ENCODE measurements around the gene DAGLB. TPM values are rescaled to one million over a fixed set of nuclear protein-coding genes. Genes with fewer than 3 reads are reported as not detected.
"Not testable (repeated sequence)": the region's sequence is repeated elsewhere in the genome, so short reads cannot be mapped to it uniquely, and the experiment has no call there.

Gene DAGLB
- polyA plus RNA-seq, 6 donors from 2014 or later, result 6.4 to 19.3 (median 7.2) TPM

DNA sequence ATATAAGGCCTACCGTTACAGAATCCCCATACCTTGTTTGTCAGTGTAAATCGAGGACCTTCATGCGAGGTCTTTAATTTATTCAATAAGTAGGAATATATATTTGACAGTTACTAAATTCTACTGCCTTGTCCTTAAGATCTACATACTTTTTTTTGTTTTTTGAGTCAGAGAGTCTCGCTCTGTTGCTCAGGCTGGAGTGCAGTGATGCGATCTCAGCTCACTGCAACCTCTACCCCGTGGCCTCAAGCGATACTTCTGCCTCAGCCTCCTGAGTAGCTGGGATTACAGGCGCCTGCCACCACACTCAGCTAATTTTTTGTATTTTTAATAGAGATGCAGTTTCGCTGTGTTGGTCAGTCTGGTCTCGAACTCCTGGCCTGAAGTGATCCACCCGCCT lies 65.9 kb downstream of the DAGLB start:
- not testable (repeated sequence) for H3K27me3 Mint-ChIP-seq

DNA sequence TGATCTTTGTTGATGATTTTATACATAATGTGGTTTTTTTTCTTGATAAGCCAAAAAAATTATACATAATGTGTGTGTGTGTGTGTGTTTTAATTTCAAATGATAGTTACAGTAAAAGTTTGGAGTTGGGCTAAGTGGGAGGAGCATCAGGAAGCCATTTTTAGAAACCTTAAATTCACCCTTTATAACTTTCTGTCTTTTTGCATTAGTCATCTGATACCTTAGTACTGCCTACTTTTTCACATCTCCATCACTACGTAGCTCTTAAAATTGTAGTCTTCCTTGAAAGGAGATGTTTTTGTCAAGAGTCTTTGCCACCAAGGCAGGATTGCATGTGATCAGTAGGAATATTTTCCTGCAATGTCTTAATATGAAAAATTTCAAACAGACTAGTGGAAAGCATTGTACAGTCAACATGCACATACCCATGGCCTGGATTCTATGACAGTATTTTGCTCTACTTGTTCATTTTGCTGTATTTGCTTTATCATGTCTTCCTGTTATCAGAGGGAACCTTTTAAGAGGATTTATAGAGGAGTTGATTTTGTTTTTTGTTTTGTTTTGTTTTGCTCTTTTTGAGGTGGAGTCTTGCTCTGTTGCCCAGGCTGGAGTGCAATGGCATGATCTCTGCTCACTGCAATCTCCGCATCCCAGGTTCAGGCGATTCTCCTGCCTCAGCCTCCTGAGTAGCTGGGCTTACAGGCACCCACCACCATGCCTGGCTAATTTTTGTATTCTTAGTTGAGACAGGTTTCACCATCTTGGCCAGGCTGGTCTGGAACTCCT lies 67.3 kb downstream of the DAGLB start:
- ATAC-seq (ENCODE audit: low read depth in 2 of 2), result no peak
- Mint-ChIP-seq H3K9me3 (no peaks in the 10 kb centered on the region), H3K27me3 (no peaks in the 10 kb centered on the region), H3K4me1 (peaks cover 44 to 83% (median 66%) of the 10 kb centered on the region in 3 donors), H3K4me3 (peak overlapping the region in 4 of 8 donors; percentile 4 to 70 (median 44)), H3K27ac (peak overlapping the region; percentile 46 to 92 (median 71)), H3K36me3 (no peaks in the 10 kb centered on the region)
- DNase-seq, result no peak

More for the DNA sequence above, 65.9 kb downstream of the DAGLB start:
- H3K27ac Mint-ChIP-seq, result peak overlapping the region in 4 of 6 donors; percentile 4 to 78 (median 52)
- H3K4me1 Mint-ChIP-seq, result peaks cover 46 to 86% (median 70%) of the 10 kb centered on the region in 3 donors
- H3K4me3 Mint-ChIP-seq, result peak overlapping the region in 3 of 8 donors; percentile 3 to 36 (median 26)
- H3K9me3 Mint-ChIP-seq, DNase-seq, H3K36me3 Mint-ChIP-seq: not testable (repeated sequence)
- peak in 1 of 2 donors; percentile 27 for ATAC-seq (ENCODE audit: low read depth in 2 of 2)

GRCh38 chr7:6379886-6380285 lies 67.9 kb downstream of the DAGLB start:
- Mint-ChIP-seq H3K4me3 (no peak overlapping the region), H3K9me3 (no peaks in the 10 kb centered on the region), H3K4me1 (peaks cover 41 to 80% (median 64%) of the 10 kb centered on the region in 3 donors), H3K36me3 (no peaks in the 10 kb centered on the region), H3K27ac (peak overlapping the region; percentile 5 to 92 (median 64)), H3K27me3 (no peaks in the 10 kb centered on the region)
- ATAC-seq (ENCODE audit: low read depth in 2 of 2) (no peak), DNase-seq (no peak)

GRCh38 chr7:6378556-6378955 lies 69.2 kb downstream of the DAGLB start:
- peaks cover 36 to 75% (median 62%) of the 10 kb centered on the region in 3 donors for H3K4me1 Mint-ChIP-seq
- H3K27ac Mint-ChIP-seq, result peak overlapping the region in 4 of 6 donors; percentile 12 to 80 (median 66)
- H3K9me3 Mint-ChIP-seq; H3K27me3 Mint-ChIP-seq; H3K36me3 Mint-ChIP-seq; ATAC-seq (ENCODE audit: low read depth in 2 of 2); DNase-seq: not testable (repeated sequence)
- peak overlapping the region in 3 of 8 donors; percentile 9 to 68 (median 48) for H3K4me3 Mint-ChIP-seq

GRCh38 chr7:6376820-6377219 lies 70.9 kb downstream of the DAGLB start:
- H3K4me3 Mint-ChIP-seq, result peak overlapping the region in 6 of 8 donors; percentile 16 to 82 (median 63)
- no peaks in the 10 kb centered on the region for H3K9me3 Mint-ChIP-seq
- no peaks in the 10 kb centered on the region for H3K27me3 Mint-ChIP-seq
- peaks cover 26 to 72% (median 50%) of the 10 kb centered on the region in 3 donors for H3K4me1 Mint-ChIP-seq
- peak overlapping the region; percentile 70 to 88 (median 80) for H3K27ac Mint-ChIP-seq
- H3K36me3 Mint-ChIP-seq, result no peaks in the 10 kb centered on the region
- no peak for ATAC-seq (ENCODE audit: low read depth in 2 of 2)
- no peak for DNase-seq

DNA sequence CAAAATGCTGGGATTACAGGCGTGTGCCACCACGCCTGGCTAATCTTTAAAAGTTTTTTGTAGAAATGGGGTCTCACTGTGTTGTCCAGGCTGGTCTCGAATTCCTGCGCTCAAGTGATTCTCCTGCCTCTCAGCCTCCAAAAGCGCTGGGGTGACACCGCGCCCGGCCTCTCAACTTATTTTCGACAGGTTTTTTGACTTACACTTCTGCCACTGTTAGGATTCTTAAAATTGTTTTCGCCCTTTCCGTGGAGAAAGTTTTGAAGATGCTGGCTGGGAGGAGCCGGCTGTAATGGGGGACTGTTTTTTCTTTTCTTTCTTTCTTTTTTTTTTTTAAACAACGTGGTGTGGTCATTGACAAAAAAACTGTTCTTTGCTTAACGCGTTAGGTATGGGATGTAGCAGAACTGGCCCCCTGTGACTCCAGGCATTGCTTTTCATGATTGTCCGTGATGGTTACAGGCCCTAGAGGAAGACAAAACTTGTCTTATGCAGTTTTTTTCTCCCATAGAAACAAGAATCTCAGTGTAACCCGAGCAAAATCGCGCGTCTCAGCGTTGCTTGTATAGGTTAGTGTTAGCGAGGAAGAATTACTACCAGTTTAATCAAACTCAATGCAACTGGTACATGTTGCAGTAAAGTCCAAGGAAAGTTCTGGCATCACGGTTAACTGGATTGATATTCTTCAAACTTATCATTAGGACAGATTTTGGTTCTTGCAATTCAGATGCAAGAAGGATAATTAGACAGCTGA lies 72.2 kb downstream of the DAGLB start:
- Mint-ChIP-seq H3K9me3 (no peaks in the 10 kb centered on the region), H3K27ac (peak overlapping the region; percentile 71 to 99 (median 98)), H3K4me3 (peak overlapping the region; percentile 84 to 95 (median 89)), H3K4me1 (peaks cover 19 to 59% (median 38%) of the 10 kb centered on the region in 3 donors), H3K36me3 (no peaks in the 10 kb centered on the region), H3K27me3 (no peaks in the 10 kb centered on the region)
- peak; percentile 38 for DNase-seq
- no peak for ATAC-seq (ENCODE audit: low read depth in 2 of 2)

DNA sequence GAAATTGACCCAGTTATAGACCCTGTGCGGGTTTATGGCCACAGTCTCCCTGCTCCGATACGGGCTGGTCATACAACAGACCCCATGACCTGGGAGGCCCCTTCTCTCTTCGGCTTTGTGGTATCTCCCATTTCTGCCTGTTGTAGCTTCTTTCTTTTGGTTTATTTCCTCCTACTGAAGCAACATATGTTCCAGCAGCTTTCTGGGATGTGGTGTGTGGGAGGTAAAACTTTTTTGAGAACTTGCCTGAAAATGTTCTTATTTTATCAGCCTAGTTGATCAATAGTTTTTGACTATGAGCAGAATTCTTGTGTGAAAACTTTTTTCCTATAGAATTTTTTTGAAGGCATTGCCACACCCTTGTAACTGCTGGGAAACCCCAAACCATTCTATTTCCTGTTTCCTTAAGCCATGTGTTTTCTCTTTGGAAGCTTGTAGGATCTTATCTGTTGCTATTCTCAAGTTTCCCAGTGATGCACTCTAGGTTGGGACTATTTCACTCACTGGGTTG lies 80.0 kb downstream of the DAGLB start:
- DNase-seq, result no peak
- H3K27ac Mint-ChIP-seq, result peak overlapping the region in 2 of 6 donors; percentile 9 to 35
- no peak for ATAC-seq (ENCODE audit: low read depth in 2 of 2)
- peaks cover 0 to 6% (median 0%) of the 10 kb centered on the region in 3 donors for H3K4me1 Mint-ChIP-seq
- H3K27me3 Mint-ChIP-seq, result no peaks in the 10 kb centered on the region
- no peaks in the 10 kb centered on the region for H3K36me3 Mint-ChIP-seq
- H3K9me3 Mint-ChIP-seq, result no peaks in the 10 kb centered on the region
- H3K4me3 Mint-ChIP-seq, result no peak overlapping the region

DNA sequence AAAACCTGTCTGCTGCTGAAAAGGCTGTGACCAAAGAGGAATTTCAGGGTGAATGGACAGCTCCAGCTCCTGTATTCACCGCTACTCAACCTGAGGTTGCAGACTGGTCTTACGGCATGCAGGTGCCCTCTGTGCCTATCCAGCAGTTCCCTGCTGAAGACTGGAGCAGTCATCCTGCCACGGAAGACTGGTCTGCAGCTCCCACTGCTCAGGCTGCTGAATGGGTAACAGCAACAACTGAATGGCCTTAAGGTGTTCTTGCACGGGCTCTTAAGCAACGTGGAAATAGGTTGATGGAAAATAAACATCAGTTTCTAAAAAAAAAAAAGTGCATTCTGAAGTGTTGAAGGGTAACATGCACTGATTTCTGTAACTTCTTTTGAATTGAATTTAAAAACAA lies 82.3 kb downstream of the DAGLB start:
- H3K4me3 Mint-ChIP-seq, result no peak overlapping the region
- DNase-seq, result no peak
- no peaks in the 10 kb centered on the region for H3K27me3 Mint-ChIP-seq
- H3K27ac Mint-ChIP-seq, result no peak overlapping the region
- H3K36me3 Mint-ChIP-seq, result no peaks in the 10 kb centered on the region
- H3K4me1 Mint-ChIP-seq, result peaks cover 5 to 9% (median 6%) of the 10 kb centered on the region in 3 donors
- H3K9me3 Mint-ChIP-seq, result no peaks in the 10 kb centered on the region
- ATAC-seq (ENCODE audit: low read depth in 2 of 2), result no peak

DNA sequence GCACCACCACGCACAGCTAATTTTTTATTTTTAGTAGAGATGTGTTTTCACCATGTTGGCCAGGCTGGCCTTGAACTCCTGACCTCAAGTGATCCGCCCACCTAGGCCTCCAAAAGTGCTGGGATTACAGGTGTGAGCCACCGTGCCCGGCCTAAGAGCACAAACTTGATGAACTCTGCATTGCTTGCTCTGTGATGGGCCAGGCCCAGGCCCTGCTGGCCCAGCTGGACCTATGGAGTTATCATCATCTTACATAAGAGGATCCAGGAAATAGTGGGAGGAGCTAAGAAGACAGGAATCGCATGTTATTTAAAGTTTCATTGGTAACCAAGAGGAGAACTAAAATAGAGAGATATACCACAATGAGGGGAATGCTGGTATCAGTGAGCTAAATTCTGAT lies 86.9 kb downstream of the DAGLB start:
- Mint-ChIP-seq H3K4me3 (peak overlapping the region in 2 of 8 donors; percentile 3 to 6), H3K36me3 (no peaks in the 10 kb centered on the region), H3K27ac (peak overlapping the region in 2 of 6 donors; percentile 18 to 29), H3K9me3 (no peaks in the 10 kb centered on the region), H3K4me1 (peaks cover 10 to 19% (median 14%) of the 10 kb centered on the region in 3 donors), H3K27me3 (no peaks in the 10 kb centered on the region)
- ATAC-seq (ENCODE audit: low read depth in 2 of 2) (no peak), DNase-seq (no peak)

DNA sequence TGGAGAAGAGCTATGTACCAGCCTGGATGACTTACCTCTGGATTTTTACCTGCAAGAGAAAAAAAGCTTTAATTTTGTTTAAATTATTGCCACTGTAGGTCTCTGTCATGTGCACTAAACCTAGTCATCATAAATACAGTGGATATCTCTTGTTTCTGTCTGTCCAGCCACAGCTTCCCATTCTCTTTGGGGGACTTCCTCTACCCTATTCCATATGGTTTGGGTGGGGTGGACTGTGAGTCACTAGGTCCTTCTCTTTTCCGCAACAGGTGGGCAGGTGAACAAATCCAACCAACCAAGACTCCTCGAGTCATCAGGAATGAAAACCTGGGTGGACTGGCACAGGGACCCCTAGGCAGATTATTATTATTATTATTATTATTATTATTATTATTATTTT lies 88.0 kb downstream of the DAGLB start:
- peak overlapping the region in 1 of 6 donors; percentile 72 for H3K27ac Mint-ChIP-seq
- no peaks in the 10 kb centered on the region for H3K27me3 Mint-ChIP-seq
- peaks cover 12 to 23% (median 18%) of the 10 kb centered on the region in 3 donors for H3K4me1 Mint-ChIP-seq

More for the DNA sequence above, 88.0 kb downstream of the DAGLB start:
- DNase-seq (no peak), ATAC-seq (ENCODE audit: low read depth in 2 of 2) (no peak)
- no peaks in the 10 kb centered on the region for H3K9me3 Mint-ChIP-seq
- H3K36me3 Mint-ChIP-seq, result no peaks in the 10 kb centered on the region
- no peak overlapping the region for H3K4me3 Mint-ChIP-seq

Other genes starting within 250 kb of the DAGLB start
- 1 to 10 TPM; 2.1 to 5.7 (median 2.7) TPM for gene CYTH3, start 175.3 kb downstream of the DAGLB start, polyA plus RNA-seq (ENCODE audit: low read depth in 6 of 6)
- 10 to 100 TPM in 2 of 6 donors, 1 to 10 TPM in 4; 4.3 to 12.2 (median 8.8) TPM for gene FAM220A, start 99.0 kb downstream of the DAGLB start, polyA plus RNA-seq (ENCODE audit: low read depth in 6 of 6)
- 100 to 1,000 TPM; 228 to 346 (median 298) TPM for gene RAC1, start 73.4 kb downstream of the DAGLB start, polyA plus RNA-seq (ENCODE audit: low read depth in 6 of 6)
- 10 to 100 TPM; 33.8 to 64.8 (median 53.3) TPM for gene KDELR2, start 36.2 kb upstream of the DAGLB start, polyA plus RNA-seq (ENCODE audit: low read depth in 6 of 6)
- under 1 TPM in 2 of 6 donors, not detected in 4; 0.08 to 0.17 TPM for gene GRID2IP, start 103.5 kb upstream of the DAGLB start, polyA plus RNA-seq (ENCODE audit: low read depth in 6 of 6)
- gene ZDHHC4, start 129.5 kb upstream of the DAGLB start, polyA plus RNA-seq (ENCODE audit: low read depth in 6 of 6), result 10 to 100 TPM; 77.9 to 97.7 (median 81.4) TPM
- gene INTS15, start 142.1 kb upstream of the DAGLB start, polyA plus RNA-seq (ENCODE audit: low read depth in 6 of 6), result 10 to 100 TPM; 27.1 to 47.7 (median 34.4) TPM
- gene ZNF853, start 167.7 kb upstream of the DAGLB start, polyA plus RNA-seq (ENCODE audit: low read depth in 6 of 6), result 1 to 10 TPM; 1.1 to 4.0 (median 1.7) TPM
- gene ZNF316, start 189.4 kb upstream of the DAGLB start, polyA plus RNA-seq (ENCODE audit: low read depth in 6 of 6), result 1 to 10 TPM in 5 of 6 donors, under 1 TPM in 1; 0.97 to 5.7 (median 1.8) TPM

Measured in naive B cell (primary cell).